Smooth muscle cell (in vitro differentiated cells): ENCODE results near the gene HDAC4. TPM values are rescaled to one million over a fixed set of nuclear protein-coding genes. Genes with fewer than 3 reads are reported as not detected.

Experiments used
- DNase-seq: peaks from one replicate; lab custom pipeline; 2025; ENCODE audit not compliant: unreplicated experiment; lab: John Stamatoyannopoulos, UW
- H2AFZ ChIP-seq: fragments of 200-600 bp; sonication (generic); 2 replicates; pipeline ENCODE4 v1.6.0; 2016; ENCODE audit warnings: antibody characterized with exemption, low read depth, mild to moderate bottlenecking
- H3F3A ChIP-seq: fragments of 200-600 bp; sonication (generic); 2 replicates; pipeline ENCODE4 v1.6.0; 2017; ENCODE audit warnings: antibody characterized with exemption, low read depth
- H3K27ac ChIP-seq: fragments of 200-600 bp; sonication (generic); 2 replicates; pipeline ENCODE4 v1.5.1; 2016; ENCODE audit warnings: low read depth, mild to moderate bottlenecking
- H3K27me3 ChIP-seq: fragments of 200-600 bp; sonication (generic); 2 replicates; pipeline ENCODE4 v1.6.1; 2016; ENCODE audit warnings: low read depth, mild to moderate bottlenecking
- H3K36me3 ChIP-seq: fragments of 200-600 bp; sonication (generic); 2 replicates; pipeline ENCODE4 v1.5.1; 2016; ENCODE audit warnings: low read depth
- H3K4me1 ChIP-seq: fragments of 200-600 bp; sonication (generic); 2 replicates; pipeline ENCODE4 v1.5.1; 2016; ENCODE audit warnings: low read depth
- H3K4me2 ChIP-seq: fragments of 200-600 bp; sonication (generic); 2 replicates; pipeline ENCODE4 v1.6.0; 2016; ENCODE audit warnings: mild to moderate bottlenecking
- H3K4me3 ChIP-seq: fragments of 200-600 bp; sonication (generic); 2 replicates; pipeline ENCODE4 v1.5.1; 2016; ENCODE audit warnings: mild to moderate bottlenecking
- H3K79me2 ChIP-seq: fragments of 200-600 bp; sonication (generic); 2 replicates; pipeline ENCODE4 v1.6.0; 2016; ENCODE audit warnings: low read depth, mild to moderate bottlenecking
- H3K9ac ChIP-seq: fragments of 200-600 bp; sonication (generic); 2 replicates; pipeline ENCODE4 v1.6.0; 2016; ENCODE audit warnings: low read depth
- H3K9me3 ChIP-seq: fragments of 200-600 bp; sonication (generic); replicated peaks from 2 replicates; pipeline ENCODE4 v1.5.1; 2016; ENCODE audit warnings: low read depth
- H4K20me1 ChIP-seq: fragments of 200-600 bp; sonication (generic); 2 replicates; pipeline ENCODE4 v1.6.0; 2016; ENCODE audit warnings: low read depth
- WGBS: methylation state at CpG from one replicate; pipeline ENCODE4 v1.1.7; 2016; ENCODE audit warnings: low lambda C conversion rate; 5-methylcytosine and 5-hydroxymethylcytosine counted together
- polyA plus RNA-seq: library from polyadenylated mRNA; unstranded; fragments of >200 nt; fragmentation: Nextera tagmentation; extraction: Ambion mirVana; gene quantifications from 2 replicates; pipeline ENCODE4 v1.2.1, GENCODE V29; 2016
- total RNA-seq: library from RNA; depleted of rRNA; stranded (reverse); fragments of >200 nt; gene quantifications from 2 replicates; pipeline ENCODE4 v1.2.3, GENCODE V29; 2014
- TF ChIP-seq, protein P1 (sequence below): fragments of 200-600 bp; sonication (generic); IDR thresholded peaks from 2 replicates; pipeline ENCODE4 v1.5.1; 2017; ENCODE audit warnings: borderline replicate concordance, mild to moderate bottlenecking, antibody characterized with exemption; ENCODE audit not compliant: insufficient read depth, poor library complexity, severe bottlenecking

The HDAC4 gene
- total and polyA plus RNA-seq, 2 experiments from 2014 or later = 6.2 to 35.7 TPM

DNA sequence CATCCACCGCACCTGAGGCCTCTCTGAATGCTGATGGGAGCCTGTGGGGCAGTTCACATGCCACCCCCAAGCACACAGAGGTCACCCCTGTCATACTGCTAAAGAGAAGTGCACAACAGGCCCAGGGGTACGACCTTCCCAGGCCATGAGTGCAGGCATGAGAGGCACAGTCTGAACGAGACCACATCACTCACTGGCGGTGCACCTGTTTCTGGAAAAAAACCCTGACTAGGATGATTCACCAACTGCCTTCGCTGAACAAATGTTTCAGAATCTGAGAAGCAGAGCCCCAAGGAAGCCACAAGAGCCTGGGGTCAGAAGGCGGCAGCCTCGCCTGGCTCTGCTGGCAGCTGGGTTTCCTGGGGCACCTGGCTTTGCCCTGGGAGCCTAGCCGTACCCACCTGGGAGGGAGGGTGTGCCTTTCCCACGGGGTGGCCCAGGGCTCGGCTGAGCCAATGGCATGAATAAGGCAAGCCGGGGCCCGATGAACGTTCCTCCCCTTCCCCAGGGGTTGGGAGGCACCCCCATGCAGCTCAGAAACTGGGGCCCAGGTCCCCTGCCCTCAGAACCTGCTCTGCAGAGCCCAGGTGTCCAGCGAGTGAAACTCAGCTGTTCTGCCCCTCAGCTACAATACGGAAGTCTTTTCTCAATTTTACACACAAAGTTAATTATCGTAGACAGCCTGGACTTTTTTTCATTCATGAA is 73.8 kb downstream of the HDAC4 start:
- DNase-seq = no peak
- peaks cover 81% of the 10 kb centered on the region for H4K20me1 ChIP-seq
- peaks cover 10% of the 10 kb centered on the region for H3K4me1 ChIP-seq
- H3K4me2 ChIP-seq = no peak overlapping the region
- H3F3A ChIP-seq = peaks cover 11% of the 10 kb centered on the region
- no peaks in the 10 kb centered on the region for H3K27me3 ChIP-seq
- H3K79me2 ChIP-seq = peaks cover 40% of the 10 kb centered on the region
- no peak overlapping the region for H3K27ac ChIP-seq
- no peak overlapping the region for H2AFZ ChIP-seq
- WGBS = 86% methylated on average over 15 of the region's 16 CpGs
- no peaks in the 10 kb centered on the region for H3K36me3 ChIP-seq
- TF ChIP-seq, protein P1, sequence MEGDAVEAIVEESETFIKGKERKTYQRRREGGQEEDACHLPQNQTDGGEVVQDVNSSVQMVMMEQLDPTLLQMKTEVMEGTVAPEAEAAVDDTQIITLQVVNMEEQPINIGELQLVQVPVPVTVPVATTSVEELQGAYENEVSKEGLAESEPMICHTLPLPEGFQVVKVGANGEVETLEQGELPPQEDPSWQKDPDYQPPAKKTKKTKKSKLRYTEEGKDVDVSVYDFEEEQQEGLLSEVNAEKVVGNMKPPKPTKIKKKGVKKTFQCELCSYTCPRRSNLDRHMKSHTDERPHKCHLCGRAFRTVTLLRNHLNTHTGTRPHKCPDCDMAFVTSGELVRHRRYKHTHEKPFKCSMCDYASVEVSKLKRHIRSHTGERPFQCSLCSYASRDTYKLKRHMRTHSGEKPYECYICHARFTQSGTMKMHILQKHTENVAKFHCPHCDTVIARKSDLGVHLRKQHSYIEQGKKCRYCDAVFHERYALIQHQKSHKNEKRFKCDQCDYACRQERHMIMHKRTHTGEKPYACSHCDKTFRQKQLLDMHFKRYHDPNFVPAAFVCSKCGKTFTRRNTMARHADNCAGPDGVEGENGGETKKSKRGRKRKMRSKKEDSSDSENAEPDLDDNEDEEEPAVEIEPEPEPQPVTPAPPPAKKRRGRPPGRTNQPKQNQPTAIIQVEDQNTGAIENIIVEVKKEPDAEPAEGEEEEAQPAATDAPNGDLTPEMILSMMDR = no peak
- no peak overlapping the region for H3K4me3 ChIP-seq
- no peak overlapping the region for H3K9ac ChIP-seq
- no peaks in the 10 kb centered on the region for H3K9me3 ChIP-seq

DNA sequence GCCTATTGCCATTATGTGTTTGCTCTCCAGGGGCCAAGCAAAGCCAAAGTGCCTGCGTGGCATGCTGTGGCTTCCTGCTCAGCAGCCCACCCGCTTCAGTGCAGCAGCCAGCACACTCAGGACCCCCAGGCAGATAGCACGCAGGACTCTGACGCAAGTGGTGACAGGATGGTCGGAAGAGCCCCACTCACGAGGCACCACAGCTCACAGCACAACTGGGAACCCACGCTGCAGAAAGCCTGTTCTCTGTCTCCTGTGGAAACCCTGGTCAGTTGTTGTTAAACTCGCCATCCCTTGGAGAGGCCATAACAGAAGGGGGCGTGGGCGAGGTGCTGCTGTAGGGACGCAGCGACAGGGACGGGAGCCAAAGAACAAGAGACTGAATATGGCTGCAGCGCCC is 76.4 kb downstream of the HDAC4 start:
- H3K9ac ChIP-seq = no peak overlapping the region
- no peaks in the 10 kb centered on the region for H3K36me3 ChIP-seq
- no peak overlapping the region for H2AFZ ChIP-seq
- H3F3A ChIP-seq = peaks cover 11% of the 10 kb centered on the region
- no peaks in the 10 kb centered on the region for H3K9me3 ChIP-seq
- no peak overlapping the region for H3K4me2 ChIP-seq
- H3K27me3 ChIP-seq = no peaks in the 10 kb centered on the region
- 80% methylated on average over 14 of the region's 14 CpGs for WGBS
- H3K27ac ChIP-seq = no peak overlapping the region
- DNase-seq = no peak
- H3K4me3 ChIP-seq = no peak overlapping the region
- peaks cover 10% of the 10 kb centered on the region for H3K4me1 ChIP-seq
- TF ChIP-seq, protein P1 = no peak
- peaks cover 45% of the 10 kb centered on the region for H3K79me2 ChIP-seq
- peaks cover 60% of the 10 kb centered on the region for H4K20me1 ChIP-seq

DNA sequence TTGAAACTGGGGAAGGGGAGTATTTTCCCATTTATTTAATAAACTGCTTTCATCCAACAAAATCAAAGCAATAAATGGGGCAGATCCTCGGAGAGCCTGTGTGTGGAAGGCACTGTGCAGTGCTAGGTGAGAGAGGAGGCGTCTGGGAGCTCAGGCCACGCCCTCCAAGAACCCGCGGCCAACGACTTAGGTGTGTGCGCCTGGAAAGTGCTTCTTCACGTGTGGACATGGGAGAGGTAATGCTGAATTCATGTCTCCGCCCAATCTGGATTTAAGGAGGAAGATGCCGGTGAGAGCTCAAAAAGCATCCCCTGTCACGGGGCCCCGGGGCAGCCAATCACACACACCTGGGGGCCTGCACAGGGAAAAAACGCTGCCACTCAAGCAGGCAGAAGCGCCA is 77.4 kb downstream of the HDAC4 start:
- Histone ChIP-seq H3K9ac (no peak overlapping the region), H3K4me1 (peaks cover 9% of the 10 kb centered on the region), H3F3A (peaks cover 3% of the 10 kb centered on the region), H3K4me3 (no peak overlapping the region), H3K36me3 (no peaks in the 10 kb centered on the region), H2AFZ (no peak overlapping the region), H3K27ac (no peak overlapping the region), H4K20me1 (peaks cover 55% of the 10 kb centered on the region), H3K27me3 (no peaks in the 10 kb centered on the region), H3K79me2 (peaks cover 54% of the 10 kb centered on the region), H3K9me3 (no peaks in the 10 kb centered on the region), H3K4me2 (no peak overlapping the region)
- WGBS = 90% methylated on average over 14 of the region's 14 CpGs
- no peak for DNase-seq
- TF ChIP-seq, protein P1 = no peak
